GM18868 (cell line): ENCODE measurements around the gene ARHGAP5.
A peak's percentile ranks its signal among the peaks of the same experiment; 100 is the strongest.

ENCODE experiments used
- ATAC-seq: cut with Tn5 transposase; IDR thresholded peaks from one replicate; pipeline ENCODE4 v1.9.1; 2021; ENCODE audit warnings: mild to moderate bottlenecking, moderate library complexity; ENCODE audit not compliant: unreplicated experiment

The ARHGAP5 gene

GRCh38 chr14:32077081-32078022 is at the start of gene ARHGAP5:
TSS of gene ARHGAP5 (plus strand) at chr14:32077304. CDS start at chr14:32090670, 13,366 bp downstream.
- ATAC-seq, result peak; percentile 41

- no peak for ATAC-seq
Observed at GRCh38 chr14:32028599-32028998, 48.5 kb upstream of the ARHGAP5 start.

GRCh38 chr14:32033543-32033942 is 43.6 kb upstream of the ARHGAP5 start:
- no peak for ATAC-seq

- ATAC-seq, result no peak
Observed at GRCh38 chr14:32038876-32039275, 38.2 kb upstream of the ARHGAP5 start.

GRCh38 chr14:32039401-32040030 is 37.6 kb upstream of the ARHGAP5 start:
- ATAC-seq, result no peak

GRCh38 chr14:32043624-32044023 is 33.5 kb upstream of the ARHGAP5 start:
- ATAC-seq, result no peak

GRCh38 chr14:32044454-32044853 is 32.6 kb upstream of the ARHGAP5 start:
- ATAC-seq, result no peak

- ATAC-seq, result peak; percentile 54
Observed at GRCh38 chr14:32047791-32048190, 29.3 kb upstream of the ARHGAP5 start.

GRCh38 chr14:32049361-32050088 is 27.6 kb upstream of the ARHGAP5 start:
- peak; percentile 43 for ATAC-seq

GRCh38 chr14:32050878-32051277 is 26.2 kb upstream of the ARHGAP5 start:
- no peak for ATAC-seq

GRCh38 chr14:32054536-32054935 is 22.6 kb upstream of the ARHGAP5 start:
- ATAC-seq, result no peak

GRCh38 chr14:32055175-32055574 is 21.9 kb upstream of the ARHGAP5 start:
- ATAC-seq, result no peak

- ATAC-seq, result no peak
Observed at GRCh38 chr14:32059702-32060101, 17.4 kb upstream of the ARHGAP5 start.

- ATAC-seq, result no peak
Observed at GRCh38 chr14:32064931-32065330, 12.2 kb upstream of the ARHGAP5 start.

- no peak for ATAC-seq
Observed at GRCh38 chr14:32068708-32069107, 8.4 kb upstream of the ARHGAP5 start.

GRCh38 chr14:32070282-32070681 is 6.8 kb upstream of the ARHGAP5 start:
- no peak for ATAC-seq

GRCh38 chr14:32072676-32073075 is 4.4 kb upstream of the ARHGAP5 start:
- no peak for ATAC-seq

GRCh38 chr14:32073537-32074189 is 3.4 kb upstream of the ARHGAP5 start:
- ATAC-seq, result peak; percentile 32

GRCh38 chr14:32074887-32075572 is 2.1 kb upstream of the ARHGAP5 start:
- no peak for ATAC-seq

GRCh38 chr14:32075672-32076277 is 1.3 kb upstream of the ARHGAP5 start:
- no peak for ATAC-seq
